Stimulated activated CD8-positive, alpha-beta memory T cell treated with anti-CD3 and anti-CD28 coated beads, Interleukin-15, amount 100 ng/mL, for 4 hours (primary cell): Measurements from ENCODE around the gene NOC2L.

ENCODE experiments used
- DNase-seq, 2 donors: peaks; one replicate each; pipeline ENCODE4 v3.0.0-alpha.2; 2020; ENCODE audit warnings: low read depth in 2 of 2

The NOC2L gene

GRCh38 chr1:942864-943533, 16.1 kb downstream of the NOC2L start:
- DNase-seq: no peak

- no peak for DNase-seq
Measured at GRCh38 chr1:942411-942821, 16.6 kb downstream of the NOC2L start.

- no peak for DNase-seq
Measured at GRCh38 chr1:941588-942383, 17.3 kb downstream of the NOC2L start.

- no peak for DNase-seq
Measured at GRCh38 chr1:941015-941587, 18.0 kb downstream of the NOC2L start.

GRCh38 chr1:940107-941014, 18.7 kb downstream of the NOC2L start:
- DNase-seq: no peak

- no peak for DNase-seq
Measured at GRCh38 chr1:939511-940106, 19.4 kb downstream of the NOC2L start.

GRCh38 chr1:938711-939489, 20.2 kb downstream of the NOC2L start:
- no peak for DNase-seq

GRCh38 chr1:938088-938683, 20.9 kb downstream of the NOC2L start:
- no peak for DNase-seq

- DNase-seq: no peak
Measured at GRCh38 chr1:937521-937920, 21.5 kb downstream of the NOC2L start.

GRCh38 chr1:936348-937264, 22.4 kb downstream of the NOC2L start:
- DNase-seq: no peak

- DNase-seq: no peak
Measured at GRCh38 chr1:935751-936231, 23.3 kb downstream of the NOC2L start.

GRCh38 chr1:934991-935750, 23.9 kb downstream of the NOC2L start:
- no peak for DNase-seq

GRCh38 chr1:933603-933940, 25.5 kb downstream of the NOC2L start:
- DNase-seq: no peak

GRCh38 chr1:932776-933602, 26.1 kb downstream of the NOC2L start:
- no peak for DNase-seq

- no peak for DNase-seq
Measured at GRCh38 chr1:932173-932510, 26.9 kb downstream of the NOC2L start.

- DNase-seq: no peak
Measured at GRCh38 chr1:931380-932172, 27.5 kb downstream of the NOC2L start.

- no peak for DNase-seq
Measured at GRCh38 chr1:930633-931138, 28.4 kb downstream of the NOC2L start.
